Left colon (tissue), 2 donors: ENCODE measurements around the gene COPS4. TPM values are rescaled to one million over a fixed set of nuclear protein-coding genes. Genes with fewer than 3 reads are reported as not detected.
A peak's percentile ranks its signal among the peaks of the same experiment; 100 is the strongest.
"Not testable (repeated sequence)": the region's sequence is repeated elsewhere in the genome, so short reads cannot be mapped to it uniquely, and the experiment has no call there.

ENCODE experiments used
- ATAC-seq: fragments of 200-7000 bp; cut with Tn5 transposase; one replicate; pipeline ENCODE4 v1.9.1; 2020; ENCODE audit warnings: mild to moderate bottlenecking, moderate library complexity
- DNase-seq, 2 donors: peaks; one replicate each; pipeline ENCODE4 v3.0.0-alpha.2; 2020
- intact Hi-C, 2 donors: fragments of 100-400 bp; cut with DNase I in 1 of 2; cut with micrococcal nuclease in 1 of 2; formaldehyde crosslinking; loops; one replicate each; pipeline versions ENCODE4 v1.11.2 to v1.14.0; 2022; cut with DNase I, micrococcal nuclease
- total RNA-seq, 2 donors: library from RNA; stranded (reverse); fragmentation: NEBNext Ultra II Directional; extraction: Animal tissue kit (Norgen Biotek cat#: 25700); gene quantifications; one replicate each; pipeline ENCODE4 v1.2.1, GENCODE V29; 2021
- donor health status: DM: no; HTN: no; CAD: no.
- donor health status: DM: yes; HTN: yes; CAD: no.

The COPS4 gene
- total RNA-seq, 2 donors from 2014 or later = 22.9 to 23.7 TPM

GRCh38 chr4:83074086-83074704 is 39.2 kb downstream of the COPS4 start:
- ATAC-seq = peak; percentile 85
- no peak for DNase-seq
- intact Hi-C loops = loop anchor here in 1 of 2 donors (5.0 kb wide), 1 partner anchor 178 kb away; no protein-coding TSS in a partner anchor

GRCh38 chr4:83074783-83075182 is 39.8 kb downstream of the COPS4 start:
- DNase-seq, ATAC-seq: not testable (repeated sequence)
- intact Hi-C loops = loop anchor here in 1 of 2 donors (5.0 kb wide), 1 partner anchor 178 kb away; no protein-coding TSS in a partner anchor

DNA sequence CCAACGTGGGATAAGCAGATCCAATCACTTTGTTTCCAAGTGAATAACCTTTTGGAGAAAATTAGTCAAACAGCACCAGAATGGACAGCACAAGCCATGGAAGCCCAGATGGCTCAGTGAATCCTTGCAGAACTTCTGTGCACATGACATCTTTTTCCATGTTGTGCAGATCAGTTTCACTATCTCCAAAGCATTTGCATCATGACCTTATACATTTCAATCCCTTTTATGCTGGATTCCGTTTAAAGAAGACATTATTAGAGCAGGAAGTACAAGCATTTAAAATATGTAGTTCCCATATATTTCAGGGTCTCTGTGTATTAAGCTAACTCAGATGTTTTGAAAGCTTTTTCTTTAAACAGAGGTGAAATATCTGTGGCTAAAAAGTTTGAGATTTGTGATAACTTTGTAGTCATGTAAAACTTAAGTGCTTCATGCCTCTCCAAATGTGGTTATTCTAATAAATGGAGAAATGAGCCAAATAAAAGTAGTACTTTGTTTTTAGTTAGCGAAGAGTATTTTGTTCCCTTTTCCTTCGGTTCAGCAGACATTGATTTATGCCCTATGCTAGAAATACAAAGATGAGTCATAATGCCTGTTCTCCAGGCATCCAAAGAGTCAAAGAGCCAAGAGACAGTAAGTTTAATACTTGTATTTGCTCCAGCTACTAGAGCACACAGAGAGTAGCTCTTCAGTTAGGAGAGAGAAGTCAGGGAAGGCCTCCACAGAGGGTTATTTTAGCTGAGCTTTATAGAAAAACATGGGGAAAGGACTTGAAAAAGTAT is 40.5 kb downstream of the COPS4 start:
- no peak for DNase-seq
- ATAC-seq = no peak
- intact Hi-C loops = no loop called here

GRCh38 chr4:83080561-83080960 is 45.6 kb downstream of the COPS4 start:
- DNase-seq = no peak
- intact Hi-C loops = no loop called here
- ATAC-seq = no peak

- intact Hi-C loops = no loop called here
- ATAC-seq (peak; percentile 44), DNase-seq (no peak)
Observed at GRCh38 chr4:83082777-83083176, 47.8 kb downstream of the COPS4 start.

DNA sequence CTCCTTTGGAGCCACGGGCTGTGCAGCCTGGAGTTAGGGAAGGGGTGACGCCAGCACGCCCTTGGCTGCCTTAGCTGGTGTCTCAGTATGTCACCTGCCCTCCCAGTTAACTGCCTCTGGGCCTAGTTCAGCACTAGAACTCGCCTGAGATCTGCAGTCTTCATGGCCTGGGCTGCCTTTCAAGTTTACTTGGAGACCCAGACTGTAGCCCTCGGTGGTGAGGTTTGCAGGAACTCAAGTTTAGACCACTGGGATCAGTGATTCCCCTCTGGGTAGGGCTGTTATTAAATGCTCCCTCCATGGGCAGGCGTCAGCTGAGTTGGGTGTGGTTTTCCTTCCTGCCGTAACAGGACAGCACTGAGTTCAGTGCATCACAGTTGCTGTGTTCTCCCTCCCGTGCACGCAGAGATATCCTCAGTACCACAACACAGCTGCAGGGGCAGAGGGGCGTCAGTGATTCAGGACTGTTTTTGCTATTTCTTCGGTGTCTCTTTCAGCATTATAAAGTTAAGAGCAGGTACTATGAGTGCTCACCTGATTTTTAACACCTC is 49.0 kb downstream of the COPS4 start:
- no peak for DNase-seq
- ATAC-seq = peak; percentile 43
- intact Hi-C loops = no loop called here

GRCh38 chr4:83084956-83085355 is 50.0 kb downstream of the COPS4 start:
- intact Hi-C loops, DNase-seq, ATAC-seq: not testable (repeated sequence)

- intact Hi-C loops = no loop called here
- ATAC-seq (no peak), DNase-seq (no peak)
Observed at GRCh38 chr4:83089410-83090157, 54.6 kb downstream of the COPS4 start.

DNA sequence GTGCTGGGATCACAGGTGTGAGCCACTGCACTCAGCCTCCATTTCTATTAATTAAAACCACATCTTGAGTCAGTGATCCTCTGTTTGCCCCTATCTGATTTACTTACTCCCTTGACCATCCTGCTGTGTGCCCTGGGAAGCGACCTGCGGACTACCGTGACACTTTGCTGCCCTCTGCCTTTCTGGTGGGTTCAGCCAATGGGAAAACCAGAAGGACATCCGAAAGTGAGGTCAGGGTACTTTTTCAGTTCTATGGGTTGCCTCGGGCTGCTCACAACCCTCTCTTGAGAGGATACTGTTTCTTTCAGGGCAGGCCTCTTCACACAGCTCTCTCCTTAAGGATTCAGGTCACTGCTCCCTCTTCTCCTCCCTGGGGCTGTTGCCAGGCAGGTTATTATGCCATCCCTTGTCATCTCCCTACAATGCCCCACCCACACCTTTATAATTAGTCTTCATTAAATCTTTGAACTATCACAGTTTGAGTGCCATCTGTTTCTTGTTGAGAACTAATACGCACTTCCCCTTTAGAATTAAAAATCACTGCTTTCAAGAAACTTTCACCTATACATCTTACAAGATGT is 58.2 kb downstream of the COPS4 start:
- intact Hi-C loops = no loop called here
- ATAC-seq (peak; percentile 36), DNase-seq (no peak)

- ATAC-seq = no peak
- DNase-seq = no peak
- intact Hi-C loops = no loop called here
Observed at GRCh38 chr4:83096397-83096796, 61.4 kb downstream of the COPS4 start.

GRCh38 chr4:83104991-83105390 is 70.0 kb downstream of the COPS4 start:
- DNase-seq (no peak), ATAC-seq (no peak)
- intact Hi-C loops = no loop called here

- no peak for DNase-seq
- intact Hi-C loops = no loop called here
- no peak for ATAC-seq
Observed at GRCh38 chr4:83107631-83108030, 72.6 kb downstream of the COPS4 start.

- intact Hi-C loops = no loop called here
- ATAC-seq = no peak
- no peak for DNase-seq
Observed at GRCh38 chr4:83108101-83108861, 73.3 kb downstream of the COPS4 start.

GRCh38 chr4:83109480-83110222 is 74.7 kb downstream of the COPS4 start:
- DNase-seq (peak; percentile 50 to 64), ATAC-seq (peak; percentile 56)
- intact Hi-C loops = no loop called here

DNA sequence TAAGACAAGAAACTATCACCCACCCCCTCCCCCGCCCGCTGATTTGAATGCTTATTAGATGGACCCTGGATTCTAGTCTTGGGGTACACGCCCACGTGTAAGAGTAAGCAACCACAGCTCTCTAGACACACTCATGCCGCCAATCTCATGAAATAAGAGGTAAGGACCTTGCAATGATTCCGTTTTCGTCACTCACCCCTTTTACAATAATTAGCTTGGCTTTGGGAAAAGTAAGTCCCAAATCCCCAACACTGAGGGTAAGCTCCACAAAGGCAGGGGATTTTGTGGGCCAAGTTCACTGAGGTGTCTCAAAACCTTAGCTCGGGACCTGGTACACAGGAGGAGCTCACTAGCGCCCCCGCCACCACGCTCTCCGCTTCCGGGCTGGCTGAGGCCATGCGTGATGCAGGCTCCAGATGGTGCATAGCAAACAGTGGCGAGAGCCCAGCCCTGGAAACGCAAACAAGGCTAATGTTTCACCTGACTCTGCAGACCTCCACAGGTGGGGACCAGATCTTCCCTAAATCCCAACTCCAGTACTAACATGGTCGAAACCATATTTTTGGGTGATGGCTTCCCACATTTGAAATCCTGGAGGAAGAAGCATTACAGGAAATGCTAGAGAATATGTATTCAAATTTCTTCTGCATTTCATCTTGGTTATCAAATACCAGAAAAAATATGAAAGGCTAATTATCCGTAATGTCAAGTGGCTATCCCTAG is 75.4 kb downstream of the COPS4 start:
- intact Hi-C loops = no loop called here
- ATAC-seq = peak; percentile 78
- DNase-seq = peak; percentile 92 to 98

- DNase-seq = no peak
- intact Hi-C loops = no loop called here
- no peak for ATAC-seq
Observed at GRCh38 chr4:83110970-83111750, 76.2 kb downstream of the COPS4 start.
